Hippocampal formation (tissue), 2 donors: Measurements from ENCODE around the gene PTTG1.
"Not testable (repeated sequence)": the region's sequence is repeated elsewhere in the genome, so short reads cannot be mapped to it uniquely, and the experiment has no call there.

Experiments
- DNase-seq, 2 donors: peaks; one replicate each; lab custom pipeline; 2025; lab: John Stamatoyannopoulos, UW

PTTG1 gene

DNA sequence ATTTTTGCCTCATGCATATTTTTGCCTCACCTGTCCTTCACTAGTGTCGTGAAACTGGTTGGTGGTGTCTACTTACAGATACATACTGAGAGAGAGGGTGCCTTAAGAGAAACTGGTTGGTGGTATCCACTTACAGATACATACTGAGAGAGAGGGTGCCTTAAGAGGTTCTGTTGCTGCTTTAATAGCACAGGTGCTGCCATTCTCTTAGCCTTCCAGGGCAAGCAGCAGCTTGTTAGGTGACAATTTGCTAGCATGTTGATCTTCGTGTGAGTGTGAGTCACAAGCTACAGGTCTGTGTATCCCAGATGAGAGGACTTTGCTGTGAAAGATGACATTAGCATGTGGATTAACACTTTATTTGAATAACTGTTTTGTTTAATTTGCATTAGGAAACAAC, 1.4 kb downstream of the PTTG1 start:
- DNase-seq = no peak

DNA sequence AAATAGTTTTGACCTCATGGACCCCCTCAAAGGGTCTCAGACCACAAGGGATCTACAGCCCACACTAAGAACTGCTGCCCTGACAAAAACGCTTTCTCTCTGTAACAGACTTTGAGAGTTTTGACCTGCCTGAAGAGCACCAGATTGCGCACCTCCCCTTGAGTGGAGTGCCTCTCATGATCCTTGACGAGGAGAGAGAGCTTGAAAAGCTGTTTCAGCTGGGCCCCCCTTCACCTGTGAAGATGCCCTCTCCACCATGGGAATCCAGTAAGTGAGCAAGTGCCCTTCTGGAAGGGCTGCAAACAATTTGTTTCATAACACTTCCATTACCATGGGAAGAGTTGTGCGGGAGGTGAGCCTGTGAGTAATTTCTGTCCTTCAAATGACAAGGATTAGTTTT, 6.0 kb downstream of the PTTG1 start:
- DNase-seq = no peak

DNA sequence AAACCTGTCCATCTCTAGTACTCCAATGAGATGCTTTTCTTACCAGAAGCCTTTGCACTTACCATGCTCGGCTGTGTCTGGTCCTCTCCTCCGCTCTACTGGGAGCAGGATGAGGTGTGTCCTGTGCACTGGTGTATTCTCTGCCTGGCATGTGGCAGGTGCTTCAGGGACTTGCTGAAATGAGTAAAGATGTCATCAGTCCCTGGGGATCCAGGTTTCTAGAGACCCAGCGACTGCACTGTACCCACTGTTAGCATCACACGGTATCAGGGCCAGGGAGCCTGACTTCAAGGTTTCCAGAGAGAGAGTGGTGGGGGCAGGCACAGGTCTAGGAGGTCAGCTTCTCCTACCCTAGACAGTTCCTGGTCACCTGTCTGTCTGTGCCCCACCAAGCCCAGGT, 10.5 kb downstream of the PTTG1 start:
- DNase-seq = no peak

DNA sequence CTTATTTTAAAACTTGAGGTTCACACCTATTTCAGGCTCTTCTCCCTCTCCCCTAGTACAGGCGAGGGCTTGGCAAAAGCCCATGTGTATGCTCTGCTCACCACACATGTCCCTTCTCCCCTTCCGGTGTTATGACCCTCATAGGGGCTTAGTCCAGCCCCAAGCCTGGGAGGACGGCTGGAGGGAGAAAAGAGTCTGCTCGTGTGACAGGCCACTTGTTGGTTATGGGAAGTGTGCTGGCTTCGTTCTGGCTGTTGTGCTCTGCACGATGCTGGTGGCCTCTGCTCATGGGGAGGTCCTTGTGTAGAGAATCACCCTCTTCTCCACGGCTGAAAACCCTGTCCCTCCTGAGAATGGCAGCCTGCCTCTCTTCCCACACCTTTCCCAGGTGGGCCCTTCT, 11.1 kb downstream of the PTTG1 start:
- no peak for DNase-seq

DNA sequence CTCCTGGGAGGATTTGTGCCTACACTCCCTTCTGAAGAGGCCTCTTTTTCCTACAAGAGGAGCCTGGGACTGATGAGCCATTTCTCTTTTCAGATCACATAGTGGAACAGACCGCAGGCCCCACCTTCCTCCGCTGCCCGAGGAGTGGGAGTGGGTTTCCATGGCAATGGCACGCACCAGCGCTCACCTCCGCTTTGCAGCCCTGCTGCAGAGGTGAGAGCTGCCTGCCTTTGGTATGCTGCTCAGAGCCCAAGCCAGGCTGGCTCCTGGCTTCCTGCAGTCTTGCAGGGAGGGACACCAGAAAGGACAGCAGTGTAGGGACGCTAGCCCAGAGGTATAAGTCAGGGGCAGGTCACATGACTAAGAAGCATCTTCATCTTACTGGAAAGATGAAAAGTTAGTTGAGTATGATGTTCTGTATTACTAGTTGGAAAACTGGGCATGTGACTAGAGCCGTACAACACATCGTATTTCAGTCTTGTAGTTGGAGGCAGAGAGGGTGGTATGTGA, 12.4 kb downstream of the PTTG1 start:
- DNase-seq = peak; percentile 10 to 31

DNA sequence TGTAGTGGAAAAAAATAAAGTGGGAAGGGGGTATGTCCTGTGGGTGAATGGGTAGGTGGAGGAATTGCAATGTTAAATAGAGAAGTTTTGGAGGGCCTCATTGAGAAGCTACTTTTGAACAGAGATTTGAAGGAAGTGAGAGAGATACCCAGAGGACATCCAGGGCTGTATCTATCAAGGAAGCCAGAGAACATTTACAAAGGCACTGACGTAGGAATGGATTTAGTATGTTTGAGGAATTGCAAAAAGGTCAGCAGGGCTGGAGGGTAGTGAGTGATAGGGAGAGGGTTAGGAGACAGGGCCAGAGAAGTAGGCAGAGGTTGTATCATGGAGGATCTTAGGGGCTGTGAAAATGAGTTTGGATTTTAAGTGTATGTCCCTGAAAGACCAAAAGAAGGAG, 13.9 kb downstream of the PTTG1 start:
- no peak for DNase-seq

DNA sequence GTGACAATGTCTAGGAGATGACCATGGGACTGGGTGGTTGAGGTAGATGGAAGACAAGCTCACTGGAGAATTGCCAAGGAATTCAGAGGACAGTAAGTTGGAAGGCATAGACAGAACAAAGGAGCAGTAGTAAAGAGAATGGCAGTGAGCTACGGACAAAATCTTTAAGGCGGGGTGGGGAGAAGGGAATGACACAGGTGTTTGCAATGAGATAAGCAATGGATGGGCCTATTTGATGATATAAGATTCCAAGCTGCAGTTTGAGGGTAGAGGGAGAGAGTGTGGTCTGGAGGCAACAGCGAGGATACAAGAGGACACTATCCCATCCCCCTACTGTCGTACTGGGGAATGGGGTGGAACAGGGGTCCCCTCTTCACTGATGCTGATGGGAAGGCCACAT, 14.4 kb downstream of the PTTG1 start:
- DNase-seq = no peak

DNA sequence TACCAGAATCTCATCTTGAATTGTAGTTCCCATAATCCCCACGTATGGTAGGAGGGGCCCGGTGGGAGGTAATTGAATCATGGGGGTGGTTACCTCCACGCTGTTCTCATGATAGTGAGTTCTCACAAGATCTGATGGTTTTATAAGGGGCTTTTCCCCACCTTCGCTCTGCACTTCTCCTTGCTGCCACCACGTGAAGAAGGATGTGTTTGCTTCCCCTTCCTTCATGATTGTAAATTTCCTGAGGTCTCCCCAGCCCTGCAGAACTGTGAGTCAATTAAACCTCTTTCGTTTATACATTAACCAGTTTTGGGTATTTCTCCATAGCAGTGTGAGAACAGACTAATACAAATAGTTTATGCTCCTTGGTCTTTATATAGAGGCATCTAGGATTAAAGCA, 15.0 kb downstream of the PTTG1 start:
- not testable (repeated sequence) for DNase-seq

DNA sequence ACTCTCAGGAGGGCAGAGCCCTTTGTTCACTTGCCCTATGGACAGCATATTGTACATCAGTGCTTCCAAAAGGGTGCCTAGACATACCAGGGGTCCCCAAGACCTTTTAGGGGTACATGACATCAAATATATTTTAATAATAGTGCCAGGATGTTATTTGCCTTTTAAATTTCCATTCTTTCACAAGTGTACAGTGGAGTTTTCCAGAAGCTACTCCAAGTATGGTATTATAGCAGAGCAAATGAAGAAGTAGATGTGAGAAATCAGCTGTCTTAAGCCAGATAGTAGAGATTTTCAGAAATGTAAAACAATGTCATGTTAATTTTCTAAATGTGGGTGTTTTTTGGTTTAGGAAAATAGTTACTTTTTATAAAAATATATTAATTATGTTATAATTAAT, 15.6 kb downstream of the PTTG1 start:
- DNase-seq = no peak

DNA sequence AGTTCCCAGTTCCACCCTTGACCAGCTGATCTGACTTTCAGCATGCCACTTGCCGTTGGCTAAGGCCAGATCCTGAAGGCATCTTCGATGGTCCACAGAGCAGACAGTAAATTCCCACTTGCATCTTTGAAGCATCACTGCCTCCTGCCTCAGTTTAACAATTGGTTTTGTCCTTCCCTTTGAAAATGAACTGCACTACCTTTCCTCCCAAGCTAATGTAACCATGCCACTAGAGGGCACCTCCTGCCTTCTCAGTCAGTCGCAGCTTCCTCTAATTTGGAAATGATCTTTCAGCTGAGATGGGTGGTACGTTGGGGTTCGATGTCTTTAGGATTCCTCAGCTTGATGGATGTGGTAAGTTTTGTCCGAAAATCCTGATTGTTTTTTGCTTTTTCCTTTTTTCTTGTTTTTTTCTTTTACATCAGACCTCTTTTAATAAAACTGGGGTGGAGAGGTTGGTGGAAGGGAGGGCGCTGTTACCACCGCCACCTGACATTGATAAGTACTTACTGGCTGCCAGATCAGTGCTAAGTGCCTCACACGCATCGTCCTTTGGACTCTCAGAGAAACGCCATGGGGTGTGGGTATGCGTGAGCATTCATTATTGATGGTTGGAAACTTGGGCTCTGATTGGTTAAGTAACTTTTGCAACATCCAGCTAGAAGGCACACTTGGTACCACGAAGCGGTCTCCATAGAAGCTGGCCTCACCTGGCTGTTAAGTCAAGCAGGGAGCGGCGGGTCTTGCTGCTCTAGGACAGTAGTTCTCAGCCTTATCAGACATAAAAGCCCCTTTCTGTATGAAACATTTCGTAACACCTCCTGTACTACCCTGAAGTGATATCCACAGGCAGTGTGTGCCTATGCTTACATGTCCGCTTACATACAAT, 16.9 kb downstream of the PTTG1 start:
- DNase-seq = peak; percentile 32 to 84

DNA sequence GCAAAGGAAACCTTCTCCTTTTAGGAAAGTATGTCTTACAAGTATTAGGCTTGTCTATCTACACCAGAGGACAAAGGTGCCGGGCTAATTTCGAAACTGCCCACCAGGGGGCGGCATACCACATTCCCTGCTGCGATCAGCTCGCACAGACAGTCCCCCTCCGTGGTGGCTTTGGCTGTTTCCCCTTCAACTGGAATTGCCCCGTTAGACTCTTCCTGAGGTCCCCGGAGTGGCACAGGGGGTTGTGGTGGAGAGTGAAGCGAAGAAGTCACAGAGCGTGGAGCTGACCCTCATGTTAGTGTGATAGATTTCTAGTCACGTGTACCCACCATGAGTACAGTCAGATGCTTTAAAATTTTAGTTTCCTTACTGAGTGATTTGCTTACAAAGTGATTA, 17.5 kb downstream of the PTTG1 start:
- peak; percentile 68 to 73 for DNase-seq

DNA sequence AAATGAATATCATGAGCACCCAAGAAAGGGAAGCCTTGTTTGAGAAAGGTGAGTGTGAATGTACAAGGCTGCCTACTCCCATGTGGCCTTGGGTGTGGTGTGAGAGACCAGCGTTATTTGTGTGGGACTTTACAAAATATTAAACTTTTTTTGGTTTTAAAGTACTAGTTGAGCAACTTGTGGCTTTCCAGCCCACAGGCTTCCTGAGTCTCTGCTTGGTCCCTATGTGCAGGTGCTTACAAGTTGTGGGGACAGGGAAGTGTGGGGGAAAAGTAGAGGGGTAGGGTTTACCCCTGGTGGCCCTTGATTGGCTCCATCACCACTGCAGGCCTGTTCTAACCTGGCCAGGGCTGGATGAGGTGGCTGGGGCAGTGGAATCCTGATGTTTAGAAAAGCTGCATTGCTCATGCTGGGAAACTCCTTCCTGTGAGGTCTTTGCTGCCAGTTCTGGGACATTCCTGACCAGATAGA, 19.7 kb downstream of the PTTG1 start:
- no peak for DNase-seq

DNA sequence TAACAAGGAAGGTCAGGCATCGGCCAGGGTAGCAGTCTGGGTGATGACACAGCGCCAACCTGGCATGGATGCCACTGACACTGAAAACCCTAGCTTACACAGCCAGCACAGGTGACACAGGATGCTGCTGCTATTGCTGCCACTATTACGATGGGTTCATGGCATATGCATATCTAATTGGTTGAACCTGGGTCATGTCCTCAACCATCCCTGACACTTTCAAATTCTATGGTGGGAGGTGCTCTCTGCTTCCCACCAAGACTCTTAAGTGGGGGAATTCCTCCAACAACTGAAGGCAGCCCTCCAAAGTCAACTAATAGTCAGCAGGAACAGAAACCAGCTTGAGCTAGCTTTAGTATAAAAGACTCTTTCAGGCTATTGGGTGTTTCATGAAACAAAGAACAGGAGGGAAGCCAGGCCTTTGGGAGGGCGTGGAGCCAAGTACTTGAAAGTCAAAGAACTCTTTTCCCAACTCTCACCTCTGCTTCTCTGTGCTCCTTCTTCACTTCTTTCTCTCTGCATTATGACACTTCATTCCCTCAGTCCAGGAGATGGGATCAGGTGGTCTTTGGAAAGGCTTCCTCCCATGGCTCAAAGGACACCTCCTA, 21.3 kb downstream of the PTTG1 start:
- DNase-seq = no peak

DNA sequence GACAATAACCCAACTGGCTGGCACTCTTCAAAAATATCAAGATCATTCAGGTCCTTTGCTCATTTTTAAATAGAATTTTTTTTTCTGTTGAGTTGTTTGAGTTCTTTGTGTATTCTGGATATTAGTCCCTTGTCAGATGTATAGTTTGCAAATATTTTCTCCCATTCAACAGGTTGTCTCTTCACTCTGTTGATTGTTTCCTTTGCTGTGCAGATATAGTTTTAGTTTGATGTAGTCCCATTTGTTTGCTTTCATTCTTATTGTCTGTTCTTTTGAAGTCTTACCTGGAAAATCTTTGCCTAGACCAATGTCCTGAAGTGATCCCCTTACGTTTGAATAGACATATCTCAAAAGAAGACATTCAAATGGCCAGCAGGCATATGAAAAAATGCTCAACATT, 22.8 kb downstream of the PTTG1 start:
- DNase-seq = no peak

DNA sequence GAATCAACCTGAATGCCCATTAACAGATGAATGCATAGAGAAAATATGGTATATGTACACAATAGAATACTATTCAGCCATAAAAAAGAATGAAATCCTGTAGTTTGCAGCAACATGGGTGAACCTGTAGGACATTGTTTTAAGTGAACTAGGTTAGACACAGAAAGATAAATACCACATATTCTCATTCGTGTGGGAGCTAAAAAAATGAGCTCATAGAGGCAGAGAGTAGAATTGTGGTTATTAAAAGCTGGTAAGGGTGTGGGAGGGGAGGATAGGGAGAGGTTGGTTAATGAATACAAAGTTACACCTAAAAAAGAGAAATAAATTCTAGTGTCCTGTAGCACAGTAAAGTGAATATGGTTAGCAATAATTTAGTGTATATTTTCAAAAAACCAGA, 23.5 kb downstream of the PTTG1 start:
- no peak for DNase-seq

DNA sequence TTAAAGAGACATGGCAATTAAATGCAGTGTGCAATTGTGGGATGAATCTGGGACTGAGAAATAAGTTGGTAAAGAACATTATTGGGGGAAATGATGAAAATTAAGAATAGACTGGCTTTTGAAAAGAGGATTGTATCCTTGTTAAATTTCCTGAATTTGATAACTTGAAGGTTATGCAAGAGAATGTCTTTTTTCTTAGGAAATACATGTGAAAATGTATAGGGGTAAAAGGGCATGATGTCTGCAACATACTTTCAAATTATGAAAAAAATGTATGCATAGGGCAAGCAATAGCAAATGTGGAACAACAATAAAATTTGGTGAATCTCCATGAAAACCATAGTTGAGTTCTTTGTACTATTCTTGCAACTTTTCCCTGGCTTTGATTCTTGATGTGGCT, 24.1 kb downstream of the PTTG1 start:
- no peak for DNase-seq

DNA sequence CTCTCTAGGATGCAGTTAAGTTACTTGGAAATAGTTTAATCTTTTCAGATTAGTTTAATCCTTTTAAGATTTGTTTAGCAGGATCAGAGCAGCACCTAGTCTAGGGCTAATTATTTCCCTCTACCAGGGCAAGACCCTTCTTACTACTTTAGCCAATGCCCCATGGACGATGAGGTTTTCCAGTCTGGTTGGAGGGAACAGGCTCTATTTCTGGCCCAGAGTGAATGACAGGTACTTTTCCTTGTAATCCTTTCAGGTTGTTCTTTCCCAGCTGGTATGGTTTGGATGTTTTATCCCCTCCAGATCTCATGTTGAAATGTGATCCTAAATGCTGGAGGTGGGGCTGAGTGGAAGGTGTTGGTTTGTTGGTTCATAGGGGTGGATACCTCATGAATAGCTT, 27.2 kb downstream of the PTTG1 start:
- DNase-seq = no peak

DNA sequence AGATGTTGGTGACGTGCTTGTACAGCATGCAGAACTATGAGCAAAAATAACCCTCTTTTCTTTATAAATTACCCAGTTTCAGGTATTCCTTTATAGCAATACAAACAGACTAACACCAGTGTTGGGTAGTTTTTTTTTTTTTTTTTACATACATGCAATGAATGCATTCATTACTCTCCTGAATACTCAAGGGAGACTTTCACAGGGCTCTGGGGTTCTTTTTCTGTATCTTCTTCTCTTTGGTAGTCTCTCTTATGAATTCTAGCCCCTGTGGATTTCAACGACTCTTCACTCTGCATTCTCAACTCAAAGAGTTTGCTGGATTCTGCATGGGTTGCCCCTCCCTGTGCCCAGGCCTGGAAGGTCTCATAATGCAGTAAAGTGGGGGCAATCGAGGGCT, 27.8 kb downstream of the PTTG1 start:
- no peak for DNase-seq

DNA sequence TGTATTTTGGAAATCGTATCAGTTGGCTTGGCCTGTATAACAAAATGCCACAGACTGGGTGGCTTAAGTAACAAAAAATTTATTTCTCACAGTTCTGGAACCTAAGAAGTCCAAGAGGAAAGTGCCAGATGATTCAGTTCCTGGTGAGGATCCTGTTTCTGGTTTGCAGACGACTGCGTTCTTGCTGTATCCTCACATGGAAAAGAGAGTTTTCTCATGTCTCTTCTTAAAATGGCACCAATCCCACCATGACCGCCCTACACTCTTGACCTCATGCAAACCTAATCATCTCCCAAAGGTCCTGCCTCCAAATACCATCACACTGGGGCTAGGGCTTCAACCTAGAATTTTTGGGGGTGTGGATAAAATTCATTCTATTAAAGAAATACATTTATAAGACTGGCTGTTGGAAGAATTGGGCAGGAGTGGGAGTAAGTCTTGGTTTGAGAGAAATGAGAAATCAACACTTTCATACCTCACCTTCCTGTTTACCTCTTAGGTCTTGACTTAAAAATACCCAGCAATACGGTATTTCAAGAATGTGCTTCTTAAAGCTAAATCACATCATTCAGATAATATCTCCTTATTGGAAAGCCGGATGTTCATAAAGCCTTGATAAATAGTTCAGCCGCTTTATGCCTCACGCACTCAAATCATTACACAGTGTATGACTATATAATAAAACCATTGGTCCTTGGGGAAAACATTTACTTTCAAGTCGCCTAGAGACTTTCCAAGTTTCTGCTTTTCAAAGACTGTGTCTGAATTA, 28.7 kb downstream of the PTTG1 start:
- DNase-seq = no peak

DNA sequence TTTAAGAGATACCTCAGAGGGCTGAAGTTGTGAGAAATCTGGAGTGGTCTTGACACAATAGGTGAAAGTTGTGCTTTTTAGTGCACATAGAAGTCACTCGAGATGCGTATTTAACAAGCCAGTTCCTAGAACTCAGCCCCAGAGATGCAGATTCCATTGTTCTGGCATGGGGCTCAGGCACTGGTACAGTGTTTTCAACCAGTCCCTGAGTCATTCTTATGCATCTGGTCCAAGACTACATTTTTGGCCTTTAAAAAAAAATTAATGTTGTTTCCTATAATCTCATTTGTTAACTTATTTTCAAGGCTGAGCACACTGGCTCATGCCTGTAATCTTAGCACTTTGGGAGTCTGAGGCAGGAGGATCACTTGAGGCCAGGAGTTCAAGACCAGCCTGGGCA, 29.6 kb downstream of the PTTG1 start:
- DNase-seq = no peak

DNA sequence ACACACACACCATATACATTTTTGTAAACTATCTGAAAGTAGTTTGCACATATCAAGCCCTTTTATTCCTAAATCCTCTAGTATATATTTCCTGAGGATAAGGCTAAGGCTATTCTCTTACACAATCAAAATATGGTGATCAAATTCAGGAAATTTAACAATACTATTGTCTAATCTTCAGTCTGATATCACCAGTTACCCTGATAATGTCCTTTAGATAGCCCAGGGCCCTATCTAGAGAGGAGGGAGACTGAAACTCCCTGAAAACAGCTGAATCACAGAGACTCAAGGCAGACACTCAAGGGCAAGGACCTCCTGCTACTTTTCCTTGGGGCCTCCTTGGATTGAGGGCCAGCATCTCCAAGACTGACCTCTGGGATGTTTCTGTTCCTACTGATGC, 30.4 kb downstream of the PTTG1 start:
- DNase-seq = no peak

DNA sequence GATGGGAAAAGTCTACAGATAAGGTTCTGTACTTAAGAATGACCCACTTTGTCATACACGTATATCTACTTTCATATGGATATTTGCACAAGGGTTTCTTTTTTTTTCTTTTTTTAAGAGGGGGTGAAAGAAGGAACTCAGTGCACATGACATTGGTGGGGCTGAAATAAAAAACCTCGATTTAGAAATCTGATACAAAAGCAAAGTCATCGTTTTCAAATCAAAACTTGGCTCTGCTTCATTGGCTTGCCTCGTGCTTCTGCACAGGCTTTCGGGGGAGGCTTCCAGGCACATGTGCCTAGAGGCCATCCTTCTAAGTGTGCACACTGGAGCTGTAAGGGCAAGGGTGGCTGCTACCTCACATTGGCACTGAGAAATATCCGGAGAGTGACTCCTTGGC, 31.1 kb downstream of the PTTG1 start:
- DNase-seq = no peak

DNA sequence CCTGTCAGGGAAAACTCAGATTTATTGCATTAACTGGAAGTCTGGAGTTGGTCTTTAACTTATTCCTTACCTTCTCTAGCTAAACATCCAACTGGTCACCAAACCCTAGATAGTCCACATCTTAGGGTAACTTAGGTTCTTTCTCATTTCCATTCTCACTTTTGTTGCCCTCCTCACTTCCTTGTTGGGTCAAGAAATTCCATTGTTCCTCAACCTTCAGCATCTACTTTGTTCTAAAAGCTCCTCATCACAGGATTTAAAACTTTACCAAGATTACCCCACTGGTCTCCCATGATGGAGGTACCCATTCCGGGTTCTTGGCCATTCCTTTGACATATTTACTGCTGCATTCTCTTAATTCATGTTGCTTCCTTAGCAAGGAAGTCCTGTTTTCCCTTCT, 32.1 kb downstream of the PTTG1 start:
- DNase-seq = no peak
